Muscle layer of colon (tissue), 2 donors: ENCODE results near the gene TTLL8.
"Not testable (repeated sequence)": the region's sequence is repeated elsewhere in the genome, so short reads cannot be mapped to it uniquely, and the experiment has no call there.

Source experiments
- H3K27ac ChIP-seq: one replicate; pipeline ENCODE4 v1.7.0; 2013; ENCODE audit warnings: low read depth, mild to moderate bottlenecking, low read length, moderate library complexity
- H3K27me3 ChIP-seq, 2 donors: one replicate each; pipeline ENCODE4 v1.7.0; 2013; ENCODE audit warnings: low read length in 2 of 2, mild to moderate bottlenecking in 2 of 2; ENCODE audit not compliant: insufficient read depth in 2 of 2, control insufficient read depth in 1 of 2
- H3K36me3 ChIP-seq: one replicate; pipeline ENCODE4 v1.7.0; 2013; ENCODE audit warnings: mild to moderate bottlenecking, low read length; ENCODE audit not compliant: insufficient read depth
- H3K4me1 ChIP-seq: one replicate; pipeline ENCODE4 v1.7.0; 2013; ENCODE audit warnings: mild to moderate bottlenecking, low read length; ENCODE audit not compliant: insufficient read depth
- H3K4me3 ChIP-seq, 2 donors: one replicate each; pipeline ENCODE4 v1.7.0; 2013; ENCODE audit warnings: low read length in 2 of 2, low read depth in 1 of 2, mild to moderate bottlenecking in 1 of 2, moderate library complexity in 1 of 2
- H3K9ac ChIP-seq: one replicate; pipeline ENCODE4 v1.7.0; 2013; ENCODE audit warnings: low read length
- H3K9me3 ChIP-seq: one replicate; pipeline ENCODE4 v1.7.0; 2013; ENCODE audit warnings: mild to moderate bottlenecking, low read length
- donor health status: abdominal sarcoma.
- donor health status: Adenocarcinoma of cecum.

Gene TTLL8

DNA sequence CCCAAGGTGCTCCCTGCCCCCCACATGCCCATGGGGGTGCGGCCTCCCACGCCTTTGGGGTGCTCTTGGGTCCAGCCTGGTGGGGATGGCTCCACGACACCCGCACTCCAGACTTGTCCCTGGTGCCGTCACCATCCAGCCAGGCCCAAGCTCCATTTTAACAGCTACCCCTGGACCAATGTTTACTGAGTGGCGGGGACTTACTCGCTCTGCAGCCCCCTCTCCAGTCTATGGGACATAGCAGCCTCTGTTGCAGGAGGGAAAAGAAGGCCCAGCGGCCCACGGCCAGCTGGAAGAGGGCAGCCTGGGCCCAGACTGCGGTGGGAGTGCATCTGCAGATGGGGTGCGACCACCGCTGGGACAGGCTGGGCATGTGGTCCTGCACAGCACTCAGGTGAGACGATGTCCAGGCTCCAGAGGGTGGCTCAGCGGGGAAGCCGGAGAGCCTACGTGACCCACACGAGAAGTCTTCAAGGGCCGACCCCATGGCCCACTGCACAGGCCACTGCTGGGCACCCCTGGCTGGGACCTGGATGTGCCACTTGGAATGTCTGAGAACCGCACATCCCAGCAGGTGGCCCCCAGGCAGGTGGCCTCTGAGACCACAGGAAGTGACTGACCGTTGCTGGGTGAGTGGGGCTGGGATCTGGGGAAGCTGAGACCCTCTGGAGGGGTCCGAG, 63.6 kb downstream of the TTLL8 start:
- H3K4me3 ChIP-seq: no peak overlapping the region
- H3K9me3 ChIP-seq: no peaks in the 10 kb centered on the region
- no peak overlapping the region for H3K9ac ChIP-seq
- no peak overlapping the region for H3K27ac ChIP-seq
- peaks cover 0 to 11% of the 10 kb centered on the region in 2 donors for H3K27me3 ChIP-seq
- H3K36me3 ChIP-seq: no peaks in the 10 kb centered on the region
- no peaks in the 10 kb centered on the region for H3K4me1 ChIP-seq

DNA sequence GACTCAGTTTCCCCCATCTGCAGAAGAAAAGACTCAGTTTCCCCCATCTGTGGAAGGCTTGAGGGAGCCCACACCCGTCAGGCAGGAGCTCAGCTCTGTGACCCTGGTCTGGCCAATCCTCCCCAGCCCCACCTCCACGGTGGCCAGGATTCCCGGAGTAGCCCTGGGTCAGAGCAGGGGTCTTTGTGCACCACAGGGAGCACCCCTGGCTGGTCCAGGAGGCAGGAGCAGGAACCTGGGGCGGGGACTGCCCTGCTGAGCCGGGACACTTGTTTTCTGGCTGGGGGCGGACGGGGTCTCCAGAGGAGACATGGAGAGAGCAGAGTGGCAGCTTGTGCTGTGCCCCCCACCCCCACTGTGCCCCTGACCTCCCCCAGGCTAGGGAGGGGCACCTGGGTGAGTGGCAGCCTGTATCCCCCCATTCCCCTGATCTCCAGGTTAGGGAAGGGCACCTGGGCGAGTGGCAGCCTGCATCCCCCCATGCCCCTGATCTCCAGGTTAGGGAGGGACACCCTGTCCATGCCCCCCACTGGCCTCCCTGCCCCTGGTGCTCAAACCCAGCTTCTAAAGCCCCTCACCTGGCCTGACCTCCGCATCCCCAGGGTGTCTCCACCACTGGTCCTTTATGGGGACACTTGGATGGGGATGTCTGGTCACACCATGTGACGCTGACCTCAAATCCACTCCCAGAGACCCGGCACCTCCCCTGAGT, 64.3 kb downstream of the TTLL8 start:
- H3K4me3 ChIP-seq: no peak overlapping the region
- no peaks in the 10 kb centered on the region for H3K36me3 ChIP-seq
- H3K4me1 ChIP-seq: no peaks in the 10 kb centered on the region
- H3K9me3 ChIP-seq: no peaks in the 10 kb centered on the region
- peaks cover 0 to 6% of the 10 kb centered on the region in 2 donors for H3K27me3 ChIP-seq
- H3K9ac ChIP-seq: no peak overlapping the region
- no peak overlapping the region for H3K27ac ChIP-seq

DNA sequence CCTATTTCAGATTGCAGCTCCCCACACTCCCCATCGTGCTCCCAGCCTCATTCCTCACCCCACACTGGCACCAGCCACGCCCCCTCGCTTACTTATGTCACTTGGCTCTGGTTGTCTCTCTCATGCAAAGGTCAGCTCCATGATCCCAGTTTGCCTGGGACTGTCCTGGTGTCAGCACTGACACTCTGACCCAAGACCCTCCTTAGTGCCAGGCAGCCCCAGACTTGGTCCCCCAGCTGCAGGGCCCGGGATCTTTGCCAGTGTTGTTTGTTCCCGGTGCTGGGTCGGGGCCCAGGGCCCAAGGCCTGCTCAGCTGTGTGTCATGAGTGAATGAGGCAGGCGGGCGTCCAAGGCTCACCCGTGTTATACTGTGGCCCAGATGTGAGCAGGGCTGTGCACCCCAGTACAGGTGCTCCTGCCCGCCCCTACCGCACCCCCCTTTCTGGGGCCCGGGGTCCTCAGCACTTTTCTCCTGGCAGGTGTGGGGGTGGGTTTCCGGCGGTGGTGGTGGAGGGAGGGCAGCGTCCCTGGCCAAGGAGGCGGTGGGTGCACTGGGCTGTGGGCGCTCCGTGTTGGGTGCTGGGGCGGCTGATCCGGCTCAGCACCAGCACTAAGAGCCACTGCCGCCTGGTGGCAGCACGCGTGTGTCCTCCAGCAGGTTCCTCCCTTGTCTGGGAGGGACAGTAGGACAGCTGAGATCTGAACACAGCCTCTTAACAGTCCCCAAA, 65.0 kb downstream of the TTLL8 start:
- Histone ChIP-seq H3K4me3 (no peak overlapping the region), H3K9ac (no peak overlapping the region), H3K9me3 (no peaks in the 10 kb centered on the region), H3K27me3 (peaks cover 0 to 5% of the 10 kb centered on the region in 2 donors), H3K27ac (no peak overlapping the region), H3K36me3 (no peaks in the 10 kb centered on the region), H3K4me1 (no peaks in the 10 kb centered on the region)

DNA sequence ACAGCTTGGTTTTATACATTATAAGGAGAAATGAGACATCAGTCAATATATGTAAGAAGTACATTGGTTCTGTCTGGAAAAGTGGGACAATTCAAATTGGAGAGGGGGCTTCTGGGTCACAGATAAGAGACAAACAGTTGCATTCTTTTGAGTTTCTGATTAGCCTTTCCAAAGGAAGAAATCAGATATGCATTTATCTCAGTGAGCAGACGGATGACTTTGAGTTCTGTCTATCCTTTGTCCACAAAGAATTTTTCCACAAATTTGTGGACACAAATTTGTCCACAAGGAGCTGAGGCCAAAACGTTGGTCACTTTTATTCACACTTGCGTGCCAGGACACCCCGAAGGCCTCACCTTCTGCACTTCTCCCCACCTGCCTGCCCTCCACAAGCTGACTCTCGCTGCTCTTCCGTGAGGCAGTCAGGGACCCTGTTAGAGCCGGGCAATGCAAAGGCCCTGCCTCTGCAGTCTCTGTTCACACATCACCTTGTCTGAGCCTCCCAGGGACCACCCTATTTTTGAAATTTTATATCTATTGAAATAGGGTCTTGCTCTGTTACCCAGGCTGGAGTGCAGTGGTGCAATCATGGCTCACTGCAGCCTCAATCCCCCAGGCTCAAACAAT, 66.1 kb downstream of the TTLL8 start:
- H3K27me3 ChIP-seq: peaks cover 0 to 5% of the 10 kb centered on the region in 2 donors
- no peak overlapping the region for H3K4me3 ChIP-seq
- H3K9me3 ChIP-seq: no peaks in the 10 kb centered on the region
- no peak overlapping the region for H3K27ac ChIP-seq
- no peak overlapping the region for H3K9ac ChIP-seq
- no peaks in the 10 kb centered on the region for H3K4me1 ChIP-seq
- H3K36me3 ChIP-seq: no peaks in the 10 kb centered on the region

DNA sequence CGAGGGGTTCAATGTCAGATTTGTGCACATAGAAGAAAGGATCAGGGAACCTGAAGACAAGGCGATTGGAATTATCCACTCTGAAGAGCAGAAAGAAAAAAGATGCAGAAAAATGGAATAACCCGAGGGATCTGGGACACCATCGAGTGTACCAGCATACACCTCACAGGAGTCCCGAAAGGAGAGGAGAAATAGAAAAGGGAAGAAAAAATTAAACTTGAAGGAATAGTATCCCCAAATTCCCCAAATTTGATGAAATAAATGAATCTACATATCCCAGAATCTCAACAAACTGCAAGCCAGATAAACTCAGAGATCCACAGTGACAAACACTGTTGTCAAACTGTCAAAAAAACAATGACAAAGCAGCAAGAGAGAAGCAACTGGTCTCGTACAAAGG, 66.9 kb downstream of the TTLL8 start:
- no peaks in the 10 kb centered on the region for H3K36me3 ChIP-seq
- no peaks in the 10 kb centered on the region for H3K4me1 ChIP-seq
- H3K9ac ChIP-seq: no peak overlapping the region
- no peak overlapping the region for H3K27ac ChIP-seq
- peaks cover 0 to 5% of the 10 kb centered on the region in 2 donors for H3K27me3 ChIP-seq
- no peak overlapping the region for H3K4me3 ChIP-seq
- H3K9me3 ChIP-seq: no peaks in the 10 kb centered on the region

DNA sequence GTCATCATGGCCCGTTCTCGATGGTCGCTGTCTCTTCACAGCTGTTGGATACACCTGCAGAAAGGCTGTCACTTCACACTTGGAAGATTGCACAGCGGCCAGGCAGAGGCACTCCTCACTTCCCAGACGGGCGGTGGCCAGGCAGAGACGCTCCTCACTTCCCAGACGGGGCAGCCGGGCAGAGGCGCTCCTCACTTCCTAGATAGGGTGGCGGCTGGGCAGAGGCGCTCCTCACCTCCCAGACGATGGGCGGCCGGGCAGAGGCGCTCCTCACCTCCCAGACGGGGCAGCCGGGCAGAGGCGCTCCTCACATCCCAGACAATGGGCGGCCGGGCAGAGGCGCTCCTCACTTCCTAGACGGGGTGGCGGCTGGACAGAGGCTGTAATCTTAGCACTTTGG, 68.3 kb downstream of the TTLL8 start:
- H3K9ac ChIP-seq, H3K36me3 ChIP-seq, H3K4me1 ChIP-seq, H3K27me3 ChIP-seq, H3K9me3 ChIP-seq, H3K4me3 ChIP-seq, H3K27ac ChIP-seq: not testable (repeated sequence)

DNA sequence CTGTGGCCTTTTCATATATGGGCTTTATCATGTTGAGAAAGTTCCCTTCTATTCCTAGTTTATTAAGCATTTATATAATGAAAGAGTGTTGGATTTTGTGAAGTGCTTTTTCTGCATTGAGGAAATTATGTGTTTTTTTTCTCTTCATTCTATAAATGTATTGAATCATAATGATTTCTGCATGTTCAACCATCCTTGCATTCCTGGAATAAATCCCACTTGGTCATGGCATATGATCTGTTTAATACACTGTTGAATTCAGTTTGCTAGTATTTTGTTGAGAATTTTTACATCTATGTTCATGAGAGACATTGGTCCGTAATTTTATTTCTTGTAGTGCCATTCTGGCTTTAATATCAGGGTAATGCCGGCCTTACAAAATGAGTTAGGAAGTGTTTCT, 71.8 kb downstream of the TTLL8 start:
- H3K36me3 ChIP-seq: no peaks in the 10 kb centered on the region
- H3K27me3 ChIP-seq: peaks cover 9 to 21% of the 10 kb centered on the region in 2 donors
- no peaks in the 10 kb centered on the region for H3K9me3 ChIP-seq
- H3K9ac ChIP-seq: no peak overlapping the region
- H3K27ac ChIP-seq: no peak overlapping the region
- no peak overlapping the region for H3K4me3 ChIP-seq
- H3K4me1 ChIP-seq: no peaks in the 10 kb centered on the region

DNA sequence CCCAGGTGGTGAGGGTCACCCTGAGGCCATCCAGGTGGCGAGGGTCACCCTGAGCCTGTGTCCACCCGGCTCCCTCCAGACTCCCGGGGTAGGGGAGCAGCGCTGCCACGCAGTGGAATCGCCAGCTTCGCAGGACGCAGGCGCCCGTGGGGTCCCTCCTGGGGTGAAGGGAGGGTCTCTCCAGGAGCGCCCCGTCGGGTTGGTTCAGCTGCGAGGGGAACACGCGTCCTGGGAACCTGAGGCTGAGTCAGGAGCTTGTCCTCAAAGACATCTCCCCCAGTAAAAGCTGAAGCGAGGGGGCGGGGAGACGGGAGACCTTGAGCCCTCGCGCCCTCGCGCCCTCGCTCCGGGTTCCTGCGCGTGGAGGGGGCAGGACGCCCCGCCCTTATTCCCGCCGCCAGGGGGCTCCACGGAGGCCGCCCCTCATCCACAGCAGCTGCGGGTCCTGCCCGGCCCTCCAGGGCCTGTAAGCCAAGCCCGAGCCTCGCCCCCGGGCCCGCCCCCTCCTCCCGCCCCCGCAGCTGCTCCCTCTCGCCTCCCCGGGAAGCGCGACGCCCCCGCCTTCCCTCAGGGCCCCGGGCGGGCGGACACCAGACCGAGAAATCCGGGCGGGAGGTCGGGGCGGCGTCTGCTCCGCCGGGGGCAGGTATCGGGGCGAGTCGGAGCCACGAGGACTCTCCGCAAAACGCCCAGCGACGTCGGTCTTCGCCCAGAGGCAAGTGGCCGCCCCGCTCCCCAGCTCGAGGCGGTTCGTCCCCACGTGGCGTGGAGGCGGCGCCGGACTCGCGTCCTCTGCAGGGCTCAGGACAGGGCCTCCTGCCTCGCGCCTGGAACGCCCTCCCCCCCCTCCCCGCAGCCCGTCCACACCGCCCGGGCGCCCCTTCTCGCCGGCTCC, 74.7 kb downstream of the TTLL8 start:
- Histone ChIP-seq H3K4me3 (no peak overlapping the region), H3K27ac (no peak overlapping the region), H3K9ac (no peak overlapping the region), H3K36me3 (no peaks in the 10 kb centered on the region), H3K9me3 (no peaks in the 10 kb centered on the region), H3K4me1 (no peaks in the 10 kb centered on the region), H3K27me3 (peaks cover 9 to 21% of the 10 kb centered on the region in 2 donors)

DNA sequence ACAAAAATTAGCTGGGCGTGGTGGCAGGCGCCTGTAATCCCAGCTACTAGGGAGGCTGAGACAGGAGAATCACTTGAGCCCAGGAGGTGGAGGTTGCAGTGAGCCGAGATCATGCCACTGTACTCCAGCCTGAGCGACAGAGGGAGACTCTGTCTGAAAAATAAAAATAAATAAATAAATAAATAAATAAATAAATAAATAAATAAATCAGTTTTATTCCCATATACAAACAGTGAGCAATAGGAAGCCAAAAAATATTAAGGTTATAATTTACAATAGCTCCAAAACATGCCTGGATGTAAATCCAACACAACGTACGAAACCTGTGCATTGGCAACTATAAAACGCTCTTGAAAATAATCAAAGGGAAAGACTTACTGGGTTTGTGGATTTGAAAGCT, 76.3 kb downstream of the TTLL8 start:
- not testable (repeated sequence) for H3K27ac ChIP-seq, H3K9me3 ChIP-seq, H3K36me3 ChIP-seq, H3K4me3 ChIP-seq, H3K9ac ChIP-seq, H3K4me1 ChIP-seq
- H3K27me3 ChIP-seq: peaks cover 9 to 21% of the 10 kb centered on the region in 2 donors

DNA sequence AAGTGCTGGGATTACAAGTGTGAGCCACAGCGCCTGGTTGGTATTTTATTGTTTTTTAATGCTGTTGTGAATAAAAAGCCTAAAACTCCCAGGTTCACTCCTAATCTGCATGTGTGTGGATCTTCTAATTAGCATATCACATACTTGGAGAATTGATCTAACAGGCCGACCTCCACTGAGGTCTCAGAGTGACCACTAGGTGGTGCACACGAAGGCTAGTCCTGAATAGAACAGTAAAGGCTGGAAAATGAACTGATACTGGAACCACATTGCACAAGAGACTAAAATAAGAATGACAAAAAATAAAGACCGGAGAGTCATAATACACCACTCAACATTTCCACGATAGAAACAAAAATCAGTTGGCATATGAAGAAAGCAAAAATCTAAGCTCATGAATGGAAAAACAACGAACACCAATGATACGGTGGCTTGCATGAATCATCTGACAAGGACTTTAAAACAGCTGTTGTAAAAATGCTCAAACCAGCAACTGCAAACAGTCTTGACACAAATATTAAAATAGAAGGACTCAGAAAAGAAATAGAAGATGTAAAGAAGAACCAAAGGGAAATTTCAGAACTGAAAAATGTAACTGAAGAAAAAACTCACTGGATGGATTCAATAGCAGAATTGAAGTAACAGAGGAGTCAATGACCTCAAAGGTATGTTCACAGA, 78.4 kb downstream of the TTLL8 start:
- Histone ChIP-seq H3K9me3 (no peaks in the 10 kb centered on the region), H3K4me3 (no peak overlapping the region), H3K36me3 (no peaks in the 10 kb centered on the region), H3K27ac (no peak overlapping the region), H3K9ac (no peak overlapping the region), H3K27me3 (peaks cover 9 to 21% of the 10 kb centered on the region in 2 donors), H3K4me1 (no peaks in the 10 kb centered on the region)
